D721Med (cell line): ENCODE results near the gene SLC25A43.
"Not testable (repeated sequence)": the region's sequence is repeated elsewhere in the genome, so short reads cannot be mapped to it uniquely, and the experiment has no call there.

Experiments
- DNase-seq: peaks from one replicate; pipeline ENCODE4 v3.0.0; 2011; ENCODE audit warnings: low spot score; ENCODE audit not compliant: insufficient read length
- FAIRE-seq: peaks from 2 replicates; lab custom pipeline; 2011; peaks lifted over from hg19 to GRCh38; lab: Jason Lieb, UNC
- CTCF ChIP-seq: IDR thresholded peaks from 2 replicates; pipeline ENCODE4 v1.5.1; 2012; ENCODE audit warnings: mild to moderate bottlenecking, control low read depth; ENCODE audit not compliant: insufficient read depth; ENCODE audit errors: missing control alignments

The SLC25A43 gene

GRCh38 chrX:119398974-119399771 lies at the start of gene SLC25A43:
Gene SLC25A43 (plus strand): TSS chrX:119399336. CDS start chrX:119399404, 68 bp downstream.
- TF ChIP-seq CTCF = no peak
- FAIRE-seq (no peak), DNase-seq (peak; percentile 33)

GRCh38 chrX:119359618-119360382 lies 39.3 kb upstream of the SLC25A43 start:
- no peak for TF ChIP-seq CTCF
- no peak for DNase-seq
- FAIRE-seq = no peak

GRCh38 chrX:119361451-119361850 lies 37.7 kb upstream of the SLC25A43 start:
- DNase-seq, FAIRE-seq: not testable (repeated sequence)

- not testable (repeated sequence) for DNase-seq, FAIRE-seq
Observed at GRCh38 chrX:119362074-119362473, 37.1 kb upstream of the SLC25A43 start.

- DNase-seq (no peak), FAIRE-seq (no peak)
- TF ChIP-seq CTCF = no peak
Observed at GRCh38 chrX:119363391-119363790, 35.7 kb upstream of the SLC25A43 start.

GRCh38 chrX:119371861-119372260 lies 27.3 kb upstream of the SLC25A43 start:
- not testable (repeated sequence) for DNase-seq, FAIRE-seq

GRCh38 chrX:119374736-119375135 lies 24.4 kb upstream of the SLC25A43 start:
- no peak for FAIRE-seq
- no peak for DNase-seq
- no peak for TF ChIP-seq CTCF

- no peak for FAIRE-seq
- DNase-seq = no peak
- no peak for TF ChIP-seq CTCF
Observed at GRCh38 chrX:119375561-119375960, 23.6 kb upstream of the SLC25A43 start.
